Gastroesophageal sphincter (tissue), 4 donors: ENCODE results near the gene GDF2. TPM values are rescaled to one million over a fixed set of nuclear protein-coding genes. Genes with fewer than 3 reads are reported as not detected.

Experiments
- ATAC-seq: fragments of 150-250 bp; one replicate; pipeline ENCODE4 v1.9.1; 2016; ENCODE audit warnings: mild to moderate bottlenecking, moderate library complexity
- H3K27ac ChIP-seq, 4 donors: fragments of 200-600 bp; sonication (generic) in 3 of 4; 1 replicate in 3 of 4; 2 replicates in 1 of 4; pipeline ENCODE4 v1.5.1; 2016 to 2019
- H3K27me3 ChIP-seq: fragments of 200-600 bp; sonication (generic); one replicate; pipeline ENCODE4 v1.5.1; 2019
- H3K36me3 ChIP-seq, 2 donors: fragments of 200-600 bp; sonication (generic); one replicate each; pipeline ENCODE4 v1.5.1; 2019; ENCODE audit warnings: control low read depth in 1 of 2
- H3K4me1 ChIP-seq, 3 donors: fragments of 200-600 bp; sonication (generic); 1 replicate in 2 of 3; 2 replicates in 1 of 3; pipeline ENCODE4 v1.5.1; 2016 to 2019; ENCODE audit warnings: control low read depth in 2 of 3
- H3K4me3 ChIP-seq, 2 donors: fragments of 200-600 bp; sonication (generic); one replicate each; pipeline ENCODE4 v1.5.1; 2019; ENCODE audit warnings: mild to moderate bottlenecking in 1 of 2, moderate library complexity in 1 of 2
- H3K9me3 ChIP-seq, 3 donors: fragments of 200-600 bp; sonication (generic); one replicate each; pipeline ENCODE4 v1.5.1; 2017 to 2019; ENCODE audit warnings: control low read depth in 2 of 3
- EP300 ChIP-seq: sonication (generic); formaldehyde crosslinking; IDR thresholded peaks from one replicate; pipeline ENCODE4 v1.6.1; 2017; ENCODE audit warnings: antibody characterized with exemption, mild to moderate bottlenecking
- POLR2A ChIP-seq, 2 donors: fragments of 450-650 bp; IDR thresholded peaks; one replicate each; pipeline ENCODE4 v1.6.1; 2017; ENCODE audit warnings: antibody characterized with exemption in 2 of 2, mild to moderate bottlenecking in 2 of 2, moderate library complexity in 1 of 2
- POLR2AphosphoS5 ChIP-seq: sonication (generic); formaldehyde crosslinking; IDR thresholded peaks from one replicate; pipeline ENCODE4 v1.6.1; 2017; ENCODE audit warnings: antibody characterized with exemption
- WGBS, 2 donors: methylation state at CpG; one replicate each; pipeline ENCODE4 v1.1.5; 2018; ENCODE audit warnings: low coverage in 1 of 2; 5-methylcytosine and 5-hydroxymethylcytosine counted together
- total RNA-seq, 4 donors: library from RNA; depleted of rRNA; stranded (reverse); fragments of >200 nt; gene quantifications; one replicate each; pipeline ENCODE4 v1.1.0, GENCODE V29; 2016
- TF ChIP-seq, protein P1 (sequence below), 4 experiments: fragments of 200-600 bp in 2 of 4; fragments of 450-650 bp in 2 of 4; sonication (generic) in 1 of 4; IDR thresholded peaks; one replicate each; pipeline ENCODE4 v1.5.1; 2017 to 2019; ENCODE audit warnings: antibody characterized with exemption in 4 of 4, mild to moderate bottlenecking in 2 of 4, moderate library complexity in 2 of 4

GDF2 gene
- not detected for total RNA-seq

DNA sequence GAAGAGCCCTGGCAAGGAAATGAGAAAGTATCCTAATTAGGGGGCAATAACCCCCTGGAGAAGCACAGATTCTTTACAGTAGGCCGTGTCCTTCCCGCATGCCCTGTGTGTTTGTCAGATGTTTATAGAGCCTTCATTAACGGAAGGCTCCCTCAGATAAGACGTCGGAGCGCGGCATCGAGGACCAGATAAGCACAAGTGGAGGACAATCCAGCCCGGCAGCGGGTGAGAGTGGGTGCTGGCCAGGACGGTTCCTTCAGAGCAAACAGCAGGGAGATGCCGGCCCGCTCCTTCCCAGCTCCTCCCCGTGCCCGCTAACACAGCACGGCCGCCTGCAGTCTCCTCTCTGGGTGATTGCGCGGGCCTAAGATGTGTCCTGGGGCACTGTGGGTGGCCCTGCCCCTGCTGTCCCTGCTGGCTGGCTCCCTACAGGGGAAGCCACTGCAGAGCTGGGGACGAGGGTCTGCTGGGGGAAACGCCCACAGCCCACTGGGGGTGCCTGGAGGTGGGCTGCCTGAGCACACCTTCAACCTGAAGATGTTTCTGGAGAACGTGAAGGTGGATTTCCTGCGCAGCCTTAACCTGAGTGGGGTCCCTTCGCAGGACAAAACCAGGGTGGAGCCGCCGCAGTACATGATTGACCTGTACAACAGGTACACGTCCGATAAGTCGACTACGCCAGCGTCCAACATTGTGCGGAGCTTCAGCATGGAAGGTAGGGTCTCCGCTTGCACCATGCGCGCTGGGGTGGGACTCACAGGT lies at the start of gene GDF2:
TSS of gene GDF2 (plus strand) at position 155 of the 762 bp plus-strand sequence. CDS start at position 370, 215 bp downstream.
- H3K4me1 ChIP-seq, result no peaks in the 10 kb centered on the region
- no peak within 1 kb of the TSS for H3K27ac ChIP-seq
- peaks cover 29% of the 10 kb centered on the region for H3K27me3 ChIP-seq
- no peaks in the 10 kb centered on the region for H3K36me3 ChIP-seq
- 96 to 97% methylated on average over 6 to 15 of the region's 35 CpGs for WGBS, 2 donors
- no peaks in the 10 kb centered on the region for H3K9me3 ChIP-seq
- no peak within 1 kb of the TSS for H3K4me3 ChIP-seq
- no peak for ATAC-seq
- no peak for TF ChIP-seq POLR2AphosphoS5
- TF ChIP-seq EP300, result no peak
- TF ChIP-seq, protein P1, sequence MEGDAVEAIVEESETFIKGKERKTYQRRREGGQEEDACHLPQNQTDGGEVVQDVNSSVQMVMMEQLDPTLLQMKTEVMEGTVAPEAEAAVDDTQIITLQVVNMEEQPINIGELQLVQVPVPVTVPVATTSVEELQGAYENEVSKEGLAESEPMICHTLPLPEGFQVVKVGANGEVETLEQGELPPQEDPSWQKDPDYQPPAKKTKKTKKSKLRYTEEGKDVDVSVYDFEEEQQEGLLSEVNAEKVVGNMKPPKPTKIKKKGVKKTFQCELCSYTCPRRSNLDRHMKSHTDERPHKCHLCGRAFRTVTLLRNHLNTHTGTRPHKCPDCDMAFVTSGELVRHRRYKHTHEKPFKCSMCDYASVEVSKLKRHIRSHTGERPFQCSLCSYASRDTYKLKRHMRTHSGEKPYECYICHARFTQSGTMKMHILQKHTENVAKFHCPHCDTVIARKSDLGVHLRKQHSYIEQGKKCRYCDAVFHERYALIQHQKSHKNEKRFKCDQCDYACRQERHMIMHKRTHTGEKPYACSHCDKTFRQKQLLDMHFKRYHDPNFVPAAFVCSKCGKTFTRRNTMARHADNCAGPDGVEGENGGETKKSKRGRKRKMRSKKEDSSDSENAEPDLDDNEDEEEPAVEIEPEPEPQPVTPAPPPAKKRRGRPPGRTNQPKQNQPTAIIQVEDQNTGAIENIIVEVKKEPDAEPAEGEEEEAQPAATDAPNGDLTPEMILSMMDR (IDR thresholded peaks at IDR 0.05), result no peak
- TF ChIP-seq POLR2A (IDR thresholded peaks at IDR 0.05), result no peak

DNA sequence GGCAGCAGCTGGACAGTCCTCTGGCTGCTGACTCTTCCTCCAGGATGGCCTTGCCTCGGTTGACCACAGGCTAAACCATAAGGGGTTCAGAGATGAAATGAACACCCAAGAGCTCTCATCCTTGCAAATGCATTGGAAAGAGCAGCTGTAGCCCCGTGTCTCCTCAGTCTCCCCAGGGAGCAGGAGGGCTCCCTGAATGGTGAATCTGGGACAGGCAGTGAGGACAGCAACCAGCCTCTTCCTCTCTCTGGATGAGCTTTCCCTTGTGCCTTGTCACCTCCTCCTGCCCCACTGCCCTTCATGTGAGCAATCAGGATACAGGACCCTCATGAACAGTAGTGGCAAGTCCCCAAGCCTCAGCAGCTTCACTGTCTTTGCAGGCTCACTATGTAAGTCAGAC lies 46.2 kb upstream of the GDF2 start:
- Histone ChIP-seq H3K4me3 (no peak overlapping the region), H3K9me3 (peaks cover 0 to 22% (median 0%) of the 10 kb centered on the region in 3 donors), H3K27ac (no peak overlapping the region), H3K27me3 (no peaks in the 10 kb centered on the region), H3K36me3 (no peaks in the 10 kb centered on the region), H3K4me1 (no peaks in the 10 kb centered on the region)
- TF ChIP-seq POLR2AphosphoS5 (no peak), EP300 (no peak), POLR2A (IDR thresholded peaks at IDR 0.05) (no peak)
- TF ChIP-seq, protein P1 (IDR thresholded peaks at IDR 0.05), result no peak
- no CpG with 5 or more reads among the region's 2 CpGs for WGBS, 2 donors
- ATAC-seq, result no peak

DNA sequence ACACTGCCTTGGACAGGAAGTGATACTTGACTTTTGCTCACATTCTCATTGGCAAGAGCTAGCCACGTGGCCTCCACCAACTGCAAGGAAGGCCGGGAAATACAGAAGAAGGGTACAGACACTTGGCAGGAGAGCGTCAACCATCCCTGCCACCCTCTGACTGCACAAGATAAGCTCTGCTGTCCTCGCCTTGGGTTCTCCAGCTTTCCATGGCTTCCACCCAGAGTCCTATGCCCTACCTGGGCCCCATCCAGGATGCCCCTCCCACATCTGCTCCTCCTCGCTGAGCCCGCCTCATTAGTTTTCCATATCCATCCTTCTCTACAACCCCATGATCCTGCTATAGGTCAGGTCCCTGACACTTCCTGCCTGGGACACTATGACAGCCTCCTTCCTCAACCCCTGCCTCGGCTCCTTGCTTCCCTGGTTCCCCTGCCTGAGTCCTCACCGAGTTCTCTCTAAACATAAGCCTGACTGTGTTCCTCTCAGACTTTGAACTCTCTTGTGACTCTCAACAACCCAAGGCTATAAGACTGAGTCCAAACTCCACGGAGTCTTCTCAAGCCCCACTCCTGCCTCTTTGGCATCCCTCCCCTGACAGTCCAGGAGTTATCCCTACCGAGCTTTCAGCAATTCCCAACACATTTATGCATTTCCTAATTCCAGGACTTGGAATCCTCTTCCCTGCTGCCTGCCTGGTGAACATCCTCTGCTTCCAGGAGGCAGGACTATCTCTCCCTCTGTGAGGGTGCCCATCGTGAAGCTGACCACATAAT lies 45.5 kb upstream of the GDF2 start:
- Histone ChIP-seq H3K27ac (no peak overlapping the region), H3K36me3 (no peaks in the 10 kb centered on the region), H3K4me3 (no peak overlapping the region), H3K9me3 (peaks cover 0 to 19% (median 0%) of the 10 kb centered on the region in 3 donors), H3K4me1 (no peaks in the 10 kb centered on the region), H3K27me3 (no peaks in the 10 kb centered on the region)
- 91 to 94% methylated on average over 5 to 11 of the region's 11 CpGs for WGBS, 2 donors
- no peak for TF ChIP-seq EP300
- TF ChIP-seq POLR2AphosphoS5, result no peak
- TF ChIP-seq, protein P1 (IDR thresholded peaks at IDR 0.05), result no peak
- TF ChIP-seq POLR2A (IDR thresholded peaks at IDR 0.05), result no peak
- ATAC-seq, result no peak

DNA sequence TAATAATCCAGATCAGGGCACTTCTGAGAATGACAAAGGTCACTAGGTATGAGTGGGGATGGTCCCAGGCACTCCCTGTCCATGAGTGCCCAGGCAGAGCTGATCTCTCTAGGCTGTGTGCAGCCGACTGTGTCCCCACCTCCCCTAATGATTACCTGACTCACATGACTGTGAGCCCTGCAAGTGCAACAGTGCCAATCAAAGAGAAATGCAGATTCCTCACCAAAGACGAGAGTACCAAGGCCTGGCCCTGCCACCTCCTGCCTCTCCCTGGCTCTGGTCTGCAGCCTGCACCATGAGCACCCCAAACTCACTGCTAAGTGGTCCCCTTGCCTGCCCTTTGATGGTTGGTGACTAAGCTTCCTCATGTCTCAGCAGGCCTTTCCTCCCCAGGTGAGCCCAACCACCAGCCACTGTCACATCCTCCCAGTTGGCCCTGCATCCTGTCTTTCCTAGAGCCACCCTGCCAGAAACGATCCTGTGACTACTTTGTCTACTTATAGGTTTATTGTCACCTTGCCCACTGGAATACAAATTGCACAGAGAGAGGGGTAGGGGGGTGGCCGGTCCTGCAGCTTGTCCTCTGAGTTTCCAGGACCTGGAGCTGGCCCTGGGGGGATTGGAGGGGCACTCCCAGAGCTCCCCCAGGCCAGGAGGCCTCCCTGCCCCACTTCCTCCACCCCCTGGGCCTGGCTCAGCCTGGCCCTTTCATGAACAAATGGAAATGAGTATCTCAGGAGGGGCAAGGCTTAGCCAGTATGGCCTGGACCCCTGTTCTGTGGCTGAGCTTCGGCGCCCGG lies 44.7 kb upstream of the GDF2 start:
- Histone ChIP-seq H3K4me3 (no peak overlapping the region), H3K9me3 (peaks cover 0 to 11% (median 0%) of the 10 kb centered on the region in 3 donors), H3K36me3 (no peaks in the 10 kb centered on the region), H3K27ac (no peak overlapping the region), H3K4me1 (no peaks in the 10 kb centered on the region), H3K27me3 (no peaks in the 10 kb centered on the region)
- TF ChIP-seq POLR2AphosphoS5 (no peak), POLR2A (IDR thresholded peaks at IDR 0.05) (no peak), EP300 (no peak)
- TF ChIP-seq, protein P1 (IDR thresholded peaks at IDR 0.05), result no peak
- 20 to 100% methylated on average over 1 of the region's 7 CpGs for WGBS, 2 donors
- ATAC-seq, result no peak
